PC-3 (cell line): ENCODE measurements around the gene KLHL6. TPM values are rescaled to one million over a fixed set of nuclear protein-coding genes. Genes with fewer than 3 reads are reported as not detected.
"Not testable (repeated sequence)": the region's sequence is repeated elsewhere in the genome, so short reads cannot be mapped to it uniquely, and the experiment has no call there.

Experiments
- ATAC-seq: fragments of 200-7000 bp; cut with Tn5 transposase; 2 replicates; pipeline ENCODE4 v1.9.1; 2020; ENCODE audit warnings: mild to moderate bottlenecking, moderate library complexity
- BruUV-seq: library from RNA; stranded (reverse); fragments of 400-500 nt; replicated peaks from 2 replicates; lab custom pipeline; 2021; lab: Mats Ljungman, UMichigan
- CTCF ChIA-PET: fragments of 300-600 bp; sonication (Branson Sonifier 250); formaldehyde crosslinking; loops from one replicate; lab custom pipeline; 2022; ENCODE audit warnings: antibody characterized with exemption; lab: Charles Lee
- POLR2A ChIA-PET: fragments of 300-600 bp; sonication (Branson Sonifier 250); formaldehyde crosslinking; loops from one replicate; lab custom pipeline; 2022; ENCODE audit warnings: antibody characterized with exemption; ENCODE audit not compliant: unreplicated experiment; lab: Charles Lee
- DNase-seq: peaks from one replicate; pipeline ENCODE4 v3.0.0-alpha.2; 2015
- H2AFZ ChIP-seq: fragments of 300-600 bp; sonication (generic); 2 replicates; pipeline ENCODE4 v1.6.0; 2016; ENCODE audit warnings: antibody characterized with exemption, low read length
- H3F3A ChIP-seq: fragments of 300-600 bp; sonication (generic); one replicate; pipeline ENCODE4 v1.6.0; 2017; ENCODE audit warnings: antibody characterized with exemption, low read length, control low read depth, mild to moderate bottlenecking; ENCODE audit not compliant: unreplicated experiment
- H3K27ac ChIP-seq: fragments of 300-600 bp; sonication (generic); 2 replicates; pipeline ENCODE4 v1.5.1; 2016; ENCODE audit warnings: mild to moderate bottlenecking, low read length
- H3K27me3 ChIP-seq: fragments of 300-600 bp; sonication (generic); 2 replicates; pipeline ENCODE4 v1.6.1; 2016; ENCODE audit warnings: low read length, mixed read lengths
- H3K36me3 ChIP-seq: fragments of 300-600 bp; sonication (generic); 2 replicates; pipeline ENCODE4 v1.6.1; 2016; ENCODE audit warnings: low read depth, mixed run types, low read length, mixed read lengths
- H3K4me1 ChIP-seq: fragments of 300-600 bp; sonication (generic); 2 replicates; pipeline ENCODE4 v1.5.1; 2016; ENCODE audit warnings: low read length; ENCODE audit not compliant: insufficient read depth
- H3K4me2 ChIP-seq: fragments of 300-600 bp; sonication (generic); 2 replicates; pipeline ENCODE4 v1.6.0; 2016; ENCODE audit warnings: low read length
- H3K4me3 ChIP-seq: fragments of 300-600 bp; sonication (generic); 2 replicates; pipeline ENCODE4 v1.5.1; 2016; ENCODE audit warnings: mild to moderate bottlenecking, low read length, mixed read lengths
- H3K79me2 ChIP-seq: fragments of 300-600 bp; sonication (generic); 2 replicates; pipeline ENCODE4 v1.6.1; 2017; ENCODE audit warnings: low read length, mixed read lengths
- H3K9ac ChIP-seq: fragments of 300-600 bp; sonication (generic); 2 replicates; pipeline ENCODE4 v1.6.0; 2016; ENCODE audit warnings: mild to moderate bottlenecking, low read length
- H3K9me2 ChIP-seq: fragments of 300-600 bp; sonication (generic); replicated peaks from 2 replicates; pipeline ENCODE4 v1.6.1; 2016; ENCODE audit warnings: mixed run types, low read length, mixed read lengths
- H3K9me3 ChIP-seq: fragments of 300-600 bp; sonication (generic); 2 replicates; pipeline ENCODE4 v1.6.1; 2016; ENCODE audit warnings: low read length, mixed read lengths
- H4K20me1 ChIP-seq: fragments of 300-600 bp; sonication (generic); 2 replicates; pipeline ENCODE4 v1.6.1; 2016; ENCODE audit warnings: low read length, mixed read lengths
- EZH2 ChIP-seq: fragments of 300-600 bp; sonication (generic); IDR thresholded peaks from one replicate; pipeline ENCODE4 v1.6.1; 2017; ENCODE audit warnings: antibody characterized with exemption, mild to moderate bottlenecking, low read length; ENCODE audit not compliant: unreplicated experiment
- EZH2phosphoT487 ChIP-seq: fragments of 300-600 bp; sonication (generic); IDR thresholded peaks from 2 replicates; pipeline ENCODE4 v1.6.1; 2018; ENCODE audit warnings: mild to moderate bottlenecking, antibody characterized with exemption, low read length, borderline replicate concordance
- intact Hi-C: fragments of 100-400 bp; cut with micrococcal nuclease; formaldehyde crosslinking; loops from 2 replicates; pipeline ENCODE4 v1.9.0; 2023
- total RNA-seq: library from RNA; depleted of rRNA; stranded (reverse); fragments of >200 nt; gene quantifications from 2 replicates; pipeline ENCODE4 v1.2.3, GENCODE V29; 2014
- TF ChIP-seq, protein P1 (sequence below): fragments of 300-600 bp; sonication (generic); conservative IDR thresholded peaks from 2 replicates; pipeline ENCODE4 v1.5.1; 2017; ENCODE audit warnings: antibody characterized with exemption, low read depth, mild to moderate bottlenecking, low read length

KLHL6 gene
- total RNA-seq, 1 experiment from 2014 or later = not detected

- intact Hi-C loops = no loop called here
- H3K27ac ChIP-seq = no peak overlapping the region
- BruUV-seq = no TSS peak
These were observed 73.9 kb downstream of the KLHL6 start for GRCh38 chr3:183481582-183481981.

DNA sequence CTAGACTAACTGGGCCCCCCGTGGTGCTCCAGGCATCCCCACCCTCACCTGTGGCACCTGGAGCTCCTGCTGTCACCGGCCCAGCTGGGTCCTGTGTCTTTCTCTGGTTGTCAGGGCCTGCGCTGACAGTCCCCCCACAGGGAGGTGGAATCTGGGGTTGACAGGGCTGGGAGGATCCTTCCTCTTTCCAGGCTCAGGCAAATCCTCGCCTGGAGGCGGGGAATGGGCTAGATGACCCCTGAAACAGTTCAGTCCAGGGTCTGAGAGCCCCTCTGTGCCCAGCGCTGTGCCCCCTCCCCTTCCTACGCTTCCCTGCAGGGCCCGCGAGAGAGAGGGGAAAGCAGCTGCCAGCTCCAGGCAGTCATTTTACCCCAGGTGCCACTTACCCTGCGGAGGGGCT is 77.0 kb downstream of the KLHL6 start:
- no peaks in the 10 kb centered on the region for H4K20me1 ChIP-seq
- H3F3A ChIP-seq = no peaks in the 10 kb centered on the region
- ATAC-seq (no peak), DNase-seq (no peak)
- no TSS peak for BruUV-seq
- H3K4me1 ChIP-seq = peaks cover 7% of the 10 kb centered on the region; the same call in 1 of the 2 replicates
- intact Hi-C loops = no loop called here
- peaks cover 5% of the 10 kb centered on the region; the same call in 1 of the 2 replicates for H3K27me3 ChIP-seq
- no peaks in the 10 kb centered on the region for H3K36me3 ChIP-seq
- ChIA-PET POLR2A (no interaction called here), CTCF (interaction anchor here (0.6 kb wide), 1 partner anchor 318 kb away, joined by 9 read pairs; no protein-coding TSS in a partner anchor)
- H3K9me2 ChIP-seq = no peaks in the 10 kb centered on the region
- H3K9ac ChIP-seq = no peak overlapping the region
- H3K4me2 ChIP-seq = no peak overlapping the region
- no peak overlapping the region for H2AFZ ChIP-seq
- no peaks in the 10 kb centered on the region for H3K9me3 ChIP-seq
- TF ChIP-seq, protein P1, sequence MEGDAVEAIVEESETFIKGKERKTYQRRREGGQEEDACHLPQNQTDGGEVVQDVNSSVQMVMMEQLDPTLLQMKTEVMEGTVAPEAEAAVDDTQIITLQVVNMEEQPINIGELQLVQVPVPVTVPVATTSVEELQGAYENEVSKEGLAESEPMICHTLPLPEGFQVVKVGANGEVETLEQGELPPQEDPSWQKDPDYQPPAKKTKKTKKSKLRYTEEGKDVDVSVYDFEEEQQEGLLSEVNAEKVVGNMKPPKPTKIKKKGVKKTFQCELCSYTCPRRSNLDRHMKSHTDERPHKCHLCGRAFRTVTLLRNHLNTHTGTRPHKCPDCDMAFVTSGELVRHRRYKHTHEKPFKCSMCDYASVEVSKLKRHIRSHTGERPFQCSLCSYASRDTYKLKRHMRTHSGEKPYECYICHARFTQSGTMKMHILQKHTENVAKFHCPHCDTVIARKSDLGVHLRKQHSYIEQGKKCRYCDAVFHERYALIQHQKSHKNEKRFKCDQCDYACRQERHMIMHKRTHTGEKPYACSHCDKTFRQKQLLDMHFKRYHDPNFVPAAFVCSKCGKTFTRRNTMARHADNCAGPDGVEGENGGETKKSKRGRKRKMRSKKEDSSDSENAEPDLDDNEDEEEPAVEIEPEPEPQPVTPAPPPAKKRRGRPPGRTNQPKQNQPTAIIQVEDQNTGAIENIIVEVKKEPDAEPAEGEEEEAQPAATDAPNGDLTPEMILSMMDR = no peak
- TF ChIP-seq EZH2phosphoT487 (no peak), EZH2 (no peak)
- H3K27ac ChIP-seq = no peak overlapping the region
- no peak overlapping the region for H3K4me3 ChIP-seq
- H3K79me2 ChIP-seq = no peaks in the 10 kb centered on the region

More at GRCh38 chr3:183481582-183481981, 73.9 kb downstream of the KLHL6 start:
- ATAC-seq (peak; percentile 56), DNase-seq (peak; percentile 63)
- Histone ChIP-seq H2AFZ (peak overlapping the region; percentile 49; the same call in 1 of the 2 replicates), H3K27me3 (peaks cover 3% of the 10 kb centered on the region; the same call in 1 of the 2 replicates), H3K4me2 (0 out of 2 replicates have a peak overlapping the region, but pooled peaks have one; percentile 13), H3K36me3 (no peaks in the 10 kb centered on the region), H3K4me1 (peaks cover 9% of the 10 kb centered on the region; the same call in 1 of the 2 replicates), H3K9me2 (no peaks in the 10 kb centered on the region), H3K9me3 (no peaks in the 10 kb centered on the region), H3F3A (no peaks in the 10 kb centered on the region), H3K79me2 (no peaks in the 10 kb centered on the region), H3K9ac (no peak overlapping the region), H4K20me1 (no peaks in the 10 kb centered on the region), H3K4me3 (no peak overlapping the region)
- ChIA-PET CTCF (no interaction called here), POLR2A (no interaction called here)
- TF ChIP-seq EZH2 (no peak), EZH2phosphoT487 (no peak)
- TF ChIP-seq, protein P1 = no peak

DNA sequence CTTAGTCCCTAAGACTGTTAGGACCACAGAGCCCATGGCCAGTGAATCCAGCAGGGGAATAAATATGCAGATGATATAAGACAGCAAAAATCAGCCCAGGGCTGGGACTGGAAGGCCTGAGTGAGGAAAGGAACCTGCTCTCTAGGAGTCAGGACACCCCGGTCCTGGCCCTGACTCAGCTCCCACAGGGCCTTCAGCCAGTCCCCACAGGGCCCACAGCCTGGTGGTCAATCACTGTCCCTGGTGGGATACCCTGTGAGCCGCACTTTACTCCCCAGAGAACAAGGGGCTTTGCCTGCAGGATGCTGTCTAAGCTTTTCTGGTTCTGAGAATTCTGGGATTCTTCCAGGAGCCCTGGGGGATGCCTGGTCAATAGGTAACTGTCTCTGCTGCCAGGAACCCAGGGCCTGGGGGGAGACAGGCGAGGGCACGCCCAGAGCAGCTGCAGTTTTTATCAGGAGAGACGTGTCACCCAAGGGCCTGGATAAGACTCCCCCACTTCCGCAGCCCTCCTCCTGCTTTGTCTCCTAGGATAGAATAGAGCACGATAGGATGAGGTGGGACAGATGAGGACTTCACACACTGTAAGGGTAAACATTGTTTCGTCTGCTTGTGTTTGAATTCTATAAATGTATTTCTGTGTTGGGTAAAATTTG is 77.6 kb downstream of the KLHL6 start:
- H3K4me3 ChIP-seq = no peak overlapping the region
- no TSS peak for BruUV-seq
- H3K4me1 ChIP-seq = peaks cover 4% of the 10 kb centered on the region; the same call in 1 of the 2 replicates
- ChIA-PET POLR2A (no interaction called here), CTCF (no interaction called here)
- H3K36me3 ChIP-seq = no peaks in the 10 kb centered on the region
- peaks cover 5% of the 10 kb centered on the region; the same call in 1 of the 2 replicates for H3K27me3 ChIP-seq
- no peaks in the 10 kb centered on the region for H4K20me1 ChIP-seq
- intact Hi-C loops = loop anchor here (2.0 kb wide), 1 partner anchor 13 kb away; no protein-coding TSS in a partner anchor
- ATAC-seq (no peak), DNase-seq (no peak)
- no peaks in the 10 kb centered on the region for H3F3A ChIP-seq
- TF ChIP-seq, protein P1 = no peak
- TF ChIP-seq EZH2phosphoT487 = no peak
- no peaks in the 10 kb centered on the region for H3K9me2 ChIP-seq
- no peaks in the 10 kb centered on the region for H3K79me2 ChIP-seq
- no peak overlapping the region for H3K4me2 ChIP-seq
- H3K27ac ChIP-seq = no peak overlapping the region
- H3K9ac ChIP-seq = no peak overlapping the region
- no peak overlapping the region for H2AFZ ChIP-seq
- H3K9me3 ChIP-seq = no peaks in the 10 kb centered on the region

GRCh38 chr3:183475764-183476162 is 79.7 kb downstream of the KLHL6 start:
- H3K9me3 ChIP-seq, ATAC-seq, BruUV-seq, H3K79me2 ChIP-seq, H3K9ac ChIP-seq, H4K20me1 ChIP-seq, H3K36me3 ChIP-seq, POLR2A ChIA-PET, H3K9me2 ChIP-seq, H3K4me3 ChIP-seq, H3K4me1 ChIP-seq, H2AFZ ChIP-seq, H3K4me2 ChIP-seq, H3K27me3 ChIP-seq, DNase-seq, H3F3A ChIP-seq, CTCF ChIA-PET, H3K27ac ChIP-seq: not testable (repeated sequence)
- intact Hi-C loops = loop anchor here (2.0 kb wide), 1 partner anchor 15 kb away; no protein-coding TSS in a partner anchor
